Neuronal stem cell (in vitro differentiated cells): ENCODE measurements around the gene LSAMP. TPM values are rescaled to one million over a fixed set of nuclear protein-coding genes. Genes with fewer than 3 reads are reported as not detected.

Experiments used
- DNase-seq: peaks from one replicate; pipeline ENCODE4 v3.0.0-alpha.2; 2013; ENCODE audit warnings: low spot score
- H2AFZ ChIP-seq: one replicate; pipeline ENCODE4 v1.6.1; 2013; ENCODE audit warnings: mild to moderate bottlenecking, low read length, inconsistent platforms
- H2AK5ac ChIP-seq: 2 replicates; pipeline ENCODE4 v1.6.1; 2013; ENCODE audit warnings: low read depth, mild to moderate bottlenecking, inconsistent platforms, low read length, moderate library complexity, mixed read lengths
- H2BK120ac ChIP-seq: 2 replicates; pipeline ENCODE4 v1.6.1; 2013; ENCODE audit warnings: low read depth, mild to moderate bottlenecking, inconsistent platforms, low read length, moderate library complexity, mixed read lengths
- H2BK12ac ChIP-seq: one replicate; pipeline ENCODE4 v1.6.1; 2013; ENCODE audit warnings: low read length, inconsistent platforms
- H2BK15ac ChIP-seq: 2 replicates; pipeline ENCODE4 v1.6.1; 2013; ENCODE audit warnings: mild to moderate bottlenecking, low read length, inconsistent platforms, mixed read lengths
- H2BK5ac ChIP-seq: one replicate; pipeline ENCODE4 v1.6.1; 2013; ENCODE audit warnings: inconsistent platforms, mild to moderate bottlenecking, low read length, moderate library complexity
- H3K14ac ChIP-seq: one replicate; pipeline ENCODE4 v1.6.1; 2013; ENCODE audit warnings: low read length, inconsistent platforms
- H3K18ac ChIP-seq: 2 replicates; pipeline ENCODE4 v1.6.1; 2013; ENCODE audit warnings: low read length, inconsistent platforms
- H3K23ac ChIP-seq: 2 replicates; pipeline ENCODE4 v1.6.1; 2013; ENCODE audit warnings: low read depth, mild to moderate bottlenecking, mixed read lengths, low read length, inconsistent platforms; ENCODE audit not compliant: poor library complexity
- H3K27ac ChIP-seq: replicated peaks from 3 replicates; pipeline ENCODE4 v1.5.1; 2013; ENCODE audit warnings: low read length, inconsistent platforms
- H3K27me3 ChIP-seq, 3 experiments: 2 replicates each; pipeline ENCODE4 v1.6.1; 2013; ENCODE audit warnings: low read length in 3 of 3, mild to moderate bottlenecking in 2 of 3, inconsistent platforms in 1 of 3, low read depth in 1 of 3, mixed read lengths in 1 of 3, moderate library complexity in 1 of 3; ENCODE audit not compliant: control insufficient read depth in 3 of 3, insufficient read depth in 3 of 3
- H3K36me3 ChIP-seq, 2 donors: replicated peaks in 1 of 2; 2 replicates each; pipeline ENCODE4 v1.6.1; 2013; ENCODE audit warnings: low read length in 2 of 2; ENCODE audit not compliant: control insufficient read depth in 2 of 2, insufficient read depth in 2 of 2
- H3K4ac ChIP-seq: 2 replicates; pipeline ENCODE4 v1.6.1; 2013; ENCODE audit warnings: inconsistent platforms, mild to moderate bottlenecking, low read length, moderate library complexity
- H3K4me1 ChIP-seq, 2 donors: 1 replicate in 1 of 2; 2 replicates in 1 of 2; pipeline ENCODE4 v1.6.1; 2013; ENCODE audit warnings: low read length in 2 of 2, low read depth in 1 of 2; ENCODE audit not compliant: control insufficient read depth in 2 of 2, insufficient read depth in 1 of 2
- H3K4me2 ChIP-seq: one replicate; pipeline ENCODE4 v1.6.1; 2013; ENCODE audit warnings: mild to moderate bottlenecking, low read length, inconsistent platforms; ENCODE audit not compliant: insufficient read depth, poor library complexity, severe bottlenecking
- H3K4me3 ChIP-seq, 2 donors: 2 replicates each; pipeline ENCODE4 v1.5.1; 2013; ENCODE audit warnings: low read length in 2 of 2, mild to moderate bottlenecking in 2 of 2, inconsistent platforms in 1 of 2, moderate library complexity in 1 of 2
- H3K79me1 ChIP-seq: one replicate; pipeline ENCODE4 v1.6.1; 2013; ENCODE audit warnings: low read depth, mild to moderate bottlenecking, inconsistent platforms, low read length, moderate library complexity
- H3K9ac ChIP-seq: one replicate; pipeline ENCODE4 v1.6.1; 2013; ENCODE audit warnings: mild to moderate bottlenecking, low read depth, low read length, inconsistent platforms; ENCODE audit not compliant: poor library complexity
- H3K9me3 ChIP-seq, 2 donors: replicated peaks in 1 of 2; 2 replicates each; pipeline versions ENCODE3 to v1.6.1; 2013; ENCODE audit warnings: low read length in 2 of 2, mild to moderate bottlenecking in 2 of 2, inconsistent platforms in 1 of 2, low read depth in 1 of 2, mixed read lengths in 1 of 2, moderate library complexity in 1 of 2; ENCODE audit not compliant: control insufficient read depth in 2 of 2, insufficient read depth in 1 of 2
- H4K8ac ChIP-seq: one replicate; pipeline ENCODE4 v1.6.1; 2013; ENCODE audit warnings: low read depth, mild to moderate bottlenecking, inconsistent platforms, low read length, moderate library complexity
- H4K91ac ChIP-seq: one replicate; pipeline ENCODE4 v1.6.1; 2013; ENCODE audit warnings: low read length, low read depth, mild to moderate bottlenecking, inconsistent platforms; ENCODE audit not compliant: poor library complexity
- WGBS, 2 donors: extraction: QIAGEN DNeasy Blood & Tissue Kit; methylation state at CpG; one replicate each; pipeline ENCODE4 v1.1.7; 2013; ENCODE audit warnings: missing lambda C conversion rate in 2 of 2, mixed read lengths in 1 of 2; ENCODE audit not compliant: insufficient read length in 2 of 2, insufficient replicate concordance in 1 of 2; ENCODE audit errors: extremely low coverage in 2 of 2; 5-methylcytosine and 5-hydroxymethylcytosine counted together
- polyA plus RNA-seq, 2 experiments: library from polyadenylated mRNA; stranded (reverse); fragments of 200-250 nt; gene quantifications; one replicate each; pipeline ENCODE4 v1.2.3, GENCODE V29; 2013

Gene LSAMP
- 13.2 TPM for polyA plus RNA-seq (2013, experiment 1 of 2)
- polyA plus RNA-seq (2013, experiment 2 of 2): 13.7 TPM

DNA sequence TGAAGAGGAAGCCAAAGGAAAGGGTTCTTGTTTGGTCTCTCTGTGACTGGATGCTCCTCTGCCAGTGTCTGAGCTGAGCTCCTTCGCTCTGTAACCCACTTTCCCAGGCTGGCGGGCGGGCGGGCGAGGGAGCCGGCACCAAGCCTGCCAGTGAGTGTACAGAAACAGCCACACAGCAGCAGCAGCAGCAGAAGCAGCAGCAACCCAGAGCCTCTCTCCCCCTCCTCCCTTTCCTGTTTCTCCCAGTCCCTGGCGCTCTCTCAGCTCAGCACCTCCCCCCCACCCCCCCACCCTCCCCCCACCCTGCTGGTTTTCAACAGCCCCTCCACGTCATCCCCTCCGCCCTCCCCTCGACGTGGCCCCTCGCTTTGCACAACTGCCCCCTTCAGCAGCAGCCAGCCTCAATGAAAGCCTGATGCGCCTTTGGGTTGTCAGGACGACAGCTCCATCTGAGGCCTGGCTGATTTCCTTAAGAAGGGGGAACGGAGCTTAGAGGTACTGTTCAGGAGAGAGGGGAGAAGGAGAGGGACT is at the start of gene LSAMP:
LSAMP (minus strand) TSS at position 177 of the 531 bp plus-strand sequence.
- Histone ChIP-seq H2BK15ac (no peak within 1 kb of the TSS), H3K4me1 (peaks cover 6 to 16% of the 10 kb centered on the region in 2 donors), H3K4ac (no peak within 1 kb of the TSS), H2BK120ac (no peak within 1 kb of the TSS), H4K8ac (no peak within 1 kb of the TSS), H2BK12ac (no peak within 1 kb of the TSS), H4K91ac (no peak within 1 kb of the TSS), H3K9ac (peak within 1 kb of the TSS; percentile 95), H3K4me2 (peak within 1 kb of the TSS; percentile 77), H3K18ac (peak within 1 kb of the TSS; percentile 88), H3K36me3 (no peaks in the 10 kb centered on the region), H2AK5ac (no peak within 1 kb of the TSS), H3K14ac (peak within 1 kb of the TSS; percentile 67), H2BK5ac (no peak within 1 kb of the TSS), H3K27ac (peak within 1 kb of the TSS; percentile 82), H3K27me3 (no peaks in the 10 kb centered on the region), H3K9me3 (no peaks in the 10 kb centered on the region), H3K79me1 (no peaks in the 10 kb centered on the region), H3K4me3 (peak within 1 kb of the TSS; percentile 82), H3K23ac (no peak within 1 kb of the TSS), H2AFZ (peak within 1 kb of the TSS; percentile 96)
- WGBS, 2 donors: no CpG with 5 or more reads among the region's 15 CpGs
- peak; percentile 78 for DNase-seq

- no peak overlapping the region for H3K14ac ChIP-seq
- H2BK15ac ChIP-seq: no peak overlapping the region
- no peak for DNase-seq
- no peaks in the 10 kb centered on the region for H3K36me3 ChIP-seq
- H2BK5ac ChIP-seq: no peak overlapping the region
- no peak overlapping the region for H2BK120ac ChIP-seq
- no peak overlapping the region for H3K4me3 ChIP-seq
- H3K4me2 ChIP-seq: no peak overlapping the region
- no peak overlapping the region for H3K27ac ChIP-seq
- no peak overlapping the region for H4K91ac ChIP-seq
- no peaks in the 10 kb centered on the region for H3K9me3 ChIP-seq
- H2AFZ ChIP-seq: no peak overlapping the region
- WGBS, 2 donors: no CpG with 5 or more reads among the region's 2 CpGs
- no peak overlapping the region for H2BK12ac ChIP-seq
- H3K23ac ChIP-seq: no peak overlapping the region
- no peak overlapping the region for H2AK5ac ChIP-seq
- no peak overlapping the region for H3K18ac ChIP-seq
- H4K8ac ChIP-seq: no peak overlapping the region
- H3K27me3 ChIP-seq: no peaks in the 10 kb centered on the region
- no peaks in the 10 kb centered on the region for H3K4me1 ChIP-seq
- H3K4ac ChIP-seq: no peak overlapping the region
- H3K79me1 ChIP-seq: no peaks in the 10 kb centered on the region
- H3K9ac ChIP-seq: no peak overlapping the region
Observed at GRCh38 chr3:116492379-116492778, 47.1 kb upstream of the LSAMP start.

DNA sequence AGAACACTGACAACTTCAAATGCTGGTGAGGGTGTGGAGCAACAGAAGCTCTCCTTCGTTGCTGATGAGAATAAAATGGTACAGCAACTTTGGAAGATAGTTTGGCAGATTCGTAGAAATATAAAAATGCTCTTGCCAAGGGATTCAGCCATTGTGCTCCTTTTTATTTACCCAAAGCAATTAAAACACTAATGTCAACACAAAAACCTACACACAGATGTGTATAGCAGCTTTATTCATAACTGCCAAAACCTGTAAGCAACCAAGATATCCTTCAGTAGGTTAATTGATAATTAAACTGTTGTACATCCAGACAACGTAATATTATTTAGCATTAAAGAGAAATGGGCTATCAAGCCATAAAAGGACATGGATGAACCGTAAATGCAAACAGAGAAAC is 37.8 kb upstream of the LSAMP start:
- Histone ChIP-seq H3K4me1 (no peaks in the 10 kb centered on the region), H3K36me3 (no peaks in the 10 kb centered on the region), H3K27me3 (no peaks in the 10 kb centered on the region), H3K23ac (no peak overlapping the region), H3K79me1 (no peaks in the 10 kb centered on the region), H3K27ac (no peak overlapping the region), H3K9ac (no peak overlapping the region), H2BK120ac (no peak overlapping the region), H3K18ac (no peak overlapping the region), H2AFZ (no peak overlapping the region), H4K91ac (no peak overlapping the region), H2BK12ac (no peak overlapping the region), H2BK5ac (no peak overlapping the region), H3K9me3 (peaks cover 3 to 9% of the 10 kb centered on the region in 2 donors), H3K4me2 (no peak overlapping the region), H2AK5ac (no peak overlapping the region), H3K4me3 (no peak overlapping the region), H3K4ac (no peak overlapping the region), H3K14ac (no peak overlapping the region), H2BK15ac (no peak overlapping the region), H4K8ac (no peak overlapping the region)
- DNase-seq: no peak
- WGBS, 2 donors: no CpG with 5 or more reads among the region's 4 CpGs

DNA sequence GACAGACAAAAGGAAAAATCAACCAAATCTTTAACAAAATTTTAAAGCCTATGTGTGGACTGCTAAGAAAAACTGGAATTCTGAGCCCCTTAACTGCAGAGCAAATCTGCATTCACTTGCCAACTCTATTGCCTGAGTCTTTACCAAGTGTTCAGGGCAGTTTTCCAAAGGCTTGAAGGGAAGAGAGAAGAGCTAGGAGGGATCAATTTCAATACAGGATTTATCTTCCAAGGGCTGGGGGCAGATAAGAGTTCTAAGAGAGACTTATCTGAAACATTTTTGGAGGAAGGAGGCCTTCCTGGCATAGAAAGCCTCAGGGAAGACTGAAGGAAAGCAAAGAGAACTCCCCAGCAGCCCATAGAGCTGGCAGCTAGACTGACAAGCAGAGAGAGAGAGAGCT is 31.4 kb upstream of the LSAMP start:
- Histone ChIP-seq H3K27me3 (no peaks in the 10 kb centered on the region), H3K4me3 (no peak overlapping the region), H3K4ac (no peak overlapping the region), H2BK12ac (no peak overlapping the region), H2AFZ (no peak overlapping the region), H3K9ac (no peak overlapping the region), H2AK5ac (no peak overlapping the region), H2BK5ac (no peak overlapping the region), H3K79me1 (no peaks in the 10 kb centered on the region), H2BK15ac (no peak overlapping the region), H3K23ac (no peak overlapping the region), H3K4me1 (peaks cover 0 to 5% of the 10 kb centered on the region in 2 donors), H4K91ac (no peak overlapping the region), H3K36me3 (no peaks in the 10 kb centered on the region), H3K4me2 (no peak overlapping the region), H4K8ac (no peak overlapping the region), H3K27ac (no peak overlapping the region), H2BK120ac (no peak overlapping the region), H3K9me3 (peaks cover 3 to 9% of the 10 kb centered on the region in 2 donors), H3K18ac (no peak overlapping the region), H3K14ac (no peak overlapping the region)
- DNase-seq: no peak
